HG03432 (cell line): ENCODE results near the gene NF2.

ENCODE experiments used
- ATAC-seq: cut with Tn5 transposase; IDR thresholded peaks from one replicate; pipeline ENCODE4 v1.9.1; 2021; ENCODE audit warnings: mild to moderate bottlenecking, moderate library complexity; ENCODE audit not compliant: unreplicated experiment

NF2 gene

GRCh38 chr22:29660021-29660420, 56.6 kb downstream of the NF2 start:
- no peak for ATAC-seq

- no peak for ATAC-seq
These were observed 57.9 kb downstream of the NF2 start for GRCh38 chr22:29661336-29661735.

GRCh38 chr22:29663180-29663821, 59.9 kb downstream of the NF2 start:
- no peak for ATAC-seq

- ATAC-seq = no peak
These were observed 62.1 kb downstream of the NF2 start for GRCh38 chr22:29665486-29665885.

GRCh38 chr22:29668673-29669072, 65.2 kb downstream of the NF2 start:
- no peak for ATAC-seq

- no peak for ATAC-seq
These were observed 67.2 kb downstream of the NF2 start for GRCh38 chr22:29670626-29671025.

GRCh38 chr22:29673361-29674066, 70.1 kb downstream of the NF2 start:
- ATAC-seq = no peak

GRCh38 chr22:29674121-29674520, 70.7 kb downstream of the NF2 start:
- no peak for ATAC-seq

GRCh38 chr22:29679316-29679715, 75.9 kb downstream of the NF2 start:
- no peak for ATAC-seq

- ATAC-seq = no peak
These were observed 80.1 kb downstream of the NF2 start for GRCh38 chr22:29683536-29683935.

- no peak for ATAC-seq
These were observed 80.8 kb downstream of the NF2 start for GRCh38 chr22:29684244-29684643.

- no peak for ATAC-seq
These were observed 85.9 kb downstream of the NF2 start for GRCh38 chr22:29689206-29689879.

- ATAC-seq = no peak
These were observed 86.4 kb downstream of the NF2 start for GRCh38 chr22:29689880-29690213.

- ATAC-seq = no peak
These were observed 87.0 kb downstream of the NF2 start for GRCh38 chr22:29690476-29690875.

- no peak for ATAC-seq
These were observed 88.3 kb downstream of the NF2 start for GRCh38 chr22:29691636-29692326.

- ATAC-seq = no peak
These were observed 88.9 kb downstream of the NF2 start for GRCh38 chr22:29692327-29692640.

- ATAC-seq = no peak
These were observed 89.7 kb downstream of the NF2 start for GRCh38 chr22:29693161-29693560.

GRCh38 chr22:29693671-29694070, 90.2 kb downstream of the NF2 start:
- ATAC-seq = no peak

GRCh38 chr22:29695129-29695926, 91.9 kb downstream of the NF2 start:
- no peak for ATAC-seq

- ATAC-seq = no peak
These were observed 94.6 kb downstream of the NF2 start for GRCh38 chr22:29697853-29698598.
